Bronchial epithelial cell (primary cell): ENCODE data around the gene SRRD. TPM values are rescaled to one million over a fixed set of nuclear protein-coding genes. Genes with fewer than 3 reads are reported as not detected.

ENCODE experiments used
- DNase-seq: peaks from one replicate; pipeline ENCODE4 v3.0.0-alpha.2; 2010; ENCODE audit warnings: low read depth
- FAIRE-seq: peaks from 2 replicates; lab custom pipeline; 2011; peaks lifted over from hg19 to GRCh38; lab: Jason Lieb, UNC
- H3K27me3 ChIP-seq: 2 replicates; pipeline ENCODE4 v1.5.1; 2011; ENCODE audit warnings: low read length; ENCODE audit not compliant: control insufficient read depth, insufficient read depth
- H3K36me3 ChIP-seq: 2 replicates; pipeline ENCODE4 v1.5.1; 2011; ENCODE audit warnings: low read length; ENCODE audit not compliant: control insufficient read depth, insufficient read depth
- H3K4me3 ChIP-seq: 2 replicates; pipeline ENCODE4 v1.5.1; 2011; ENCODE audit warnings: mild to moderate bottlenecking, low read depth, low read length, control low read depth
- CTCF ChIP-seq: IDR thresholded peaks from 2 replicates; pipeline ENCODE4 v1.5.1; 2011; ENCODE audit warnings: mild to moderate bottlenecking, moderate library complexity, low read length, control low read depth, inconsistent platforms; ENCODE audit not compliant: insufficient read depth, severe bottlenecking
- total RNA-seq: library from RNA; depleted of rRNA; stranded (reverse); fragments of >200 nt; gene quantifications from 2 replicates; pipeline ENCODE4 v1.2.1, GENCODE V29; 2014

The SRRD gene
- total RNA-seq, 1 donor from 2014 or later: 26.6 TPM

- DNase-seq (no peak), FAIRE-seq (no peak)
- Histone ChIP-seq H3K4me3 (no peak overlapping the region), H3K27me3 (no peaks in the 10 kb centered on the region), H3K36me3 (peaks cover 29% of the 10 kb centered on the region)
- TF ChIP-seq CTCF: no peak
Measured at GRCh38 chr22:26496456-26496855, 12.8 kb downstream of the SRRD start.

GRCh38 chr22:26499188-26499703 is 15.6 kb downstream of the SRRD start:
- Histone ChIP-seq H3K4me3 (no peak overlapping the region), H3K27me3 (no peaks in the 10 kb centered on the region), H3K36me3 (peaks cover 33% of the 10 kb centered on the region)
- FAIRE-seq (no peak), DNase-seq (no peak)
- no peak for TF ChIP-seq CTCF

- H3K36me3 ChIP-seq: peaks cover 36% of the 10 kb centered on the region
- no peak overlapping the region for H3K4me3 ChIP-seq
- DNase-seq (no peak), FAIRE-seq (no peak)
- no peaks in the 10 kb centered on the region for H3K27me3 ChIP-seq
- TF ChIP-seq CTCF: no peak
Measured at GRCh38 chr22:26501996-26502395, 18.3 kb downstream of the SRRD start.

GRCh38 chr22:26502688-26503561 is 19.2 kb downstream of the SRRD start:
- no peaks in the 10 kb centered on the region for H3K27me3 ChIP-seq
- H3K4me3 ChIP-seq: no peak overlapping the region
- H3K36me3 ChIP-seq: peaks cover 38% of the 10 kb centered on the region
- DNase-seq (peak; percentile 36), FAIRE-seq (no peak)
- TF ChIP-seq CTCF: peak; percentile 68

- H3K36me3 ChIP-seq: peaks cover 38% of the 10 kb centered on the region
- FAIRE-seq: no peak
- TF ChIP-seq CTCF: no peak
- no peak for DNase-seq
- H3K4me3 ChIP-seq: no peak overlapping the region
- no peaks in the 10 kb centered on the region for H3K27me3 ChIP-seq
Measured at GRCh38 chr22:26503758-26504157, 20.1 kb downstream of the SRRD start.
